Activated CD4-positive, alpha-beta T cell treated with anti-CD3 and anti-CD28 coated beads, Interleukin-10, Interleukin-2, amounts not matched to agents 100 ng/mL and 50 ng/mL, durations not matched to agents 16 hours and 8 hours (primary cell): ENCODE measurements around the gene B4GALNT3.

ENCODE experiments used
- DNase-seq: peaks from one replicate; pipeline ENCODE4 v3.0.0-alpha.2; 2020

B4GALNT3 gene

DNA sequence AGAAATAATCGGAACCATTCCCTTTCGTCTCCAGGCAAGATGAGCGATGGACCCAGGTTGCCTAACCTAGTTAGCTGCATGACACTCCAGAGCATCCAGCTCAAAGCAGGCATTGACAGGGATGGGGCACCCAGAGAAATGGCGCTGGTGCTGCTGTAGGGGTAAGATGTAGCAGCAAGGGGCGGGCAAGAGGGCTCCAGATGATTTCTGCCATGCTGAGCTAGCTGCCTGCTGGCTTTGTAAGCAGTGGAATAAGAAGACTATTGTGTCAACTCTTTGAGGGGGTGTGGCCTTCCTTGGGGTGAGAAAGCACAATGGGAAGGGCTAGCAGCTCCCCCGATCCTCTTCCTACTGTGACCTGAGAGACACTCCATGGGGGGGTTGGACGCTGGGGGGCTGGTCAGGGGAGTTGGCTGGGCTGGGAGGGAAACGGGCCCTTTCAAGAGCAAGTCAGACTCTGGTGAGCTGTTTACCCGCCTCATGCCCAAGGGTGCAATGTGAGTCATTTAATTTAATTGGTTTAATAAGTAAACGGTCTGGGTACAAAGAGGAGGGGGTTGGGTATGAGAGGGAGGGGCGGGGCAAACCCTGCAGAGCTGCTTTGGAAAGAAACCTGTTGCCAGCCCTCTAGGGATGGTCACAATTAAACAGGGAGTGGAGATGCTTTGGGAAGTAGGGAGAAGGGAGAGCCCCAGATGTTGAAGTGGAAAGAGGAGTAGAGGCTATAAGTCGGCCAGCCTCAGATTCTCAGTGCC lies 50.5 kb downstream of the B4GALNT3 start:
- DNase-seq: no peak

DNA sequence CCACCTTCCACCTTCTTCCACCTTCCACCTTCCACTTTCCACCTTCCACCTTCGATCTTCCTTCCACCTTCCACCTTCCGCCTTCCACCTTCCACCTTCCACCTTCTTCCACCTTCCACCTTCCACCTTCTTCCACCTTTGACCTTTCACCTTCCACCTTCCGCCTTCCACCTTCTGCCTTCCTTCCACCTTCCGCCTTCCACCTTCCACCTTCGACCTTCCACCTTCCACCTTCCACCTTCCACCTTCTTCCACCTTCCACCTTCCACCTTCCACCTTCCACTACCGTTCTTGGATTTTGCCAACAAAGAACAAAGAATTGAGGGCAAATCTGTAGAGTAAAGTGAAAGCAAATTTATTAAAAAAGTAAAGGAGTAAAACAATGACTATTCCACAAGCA lies 53.2 kb downstream of the B4GALNT3 start:
- no peak for DNase-seq

- no peak for DNase-seq
Measured at GRCh38 chr12:513446-513845, 53.7 kb downstream of the B4GALNT3 start.

DNA sequence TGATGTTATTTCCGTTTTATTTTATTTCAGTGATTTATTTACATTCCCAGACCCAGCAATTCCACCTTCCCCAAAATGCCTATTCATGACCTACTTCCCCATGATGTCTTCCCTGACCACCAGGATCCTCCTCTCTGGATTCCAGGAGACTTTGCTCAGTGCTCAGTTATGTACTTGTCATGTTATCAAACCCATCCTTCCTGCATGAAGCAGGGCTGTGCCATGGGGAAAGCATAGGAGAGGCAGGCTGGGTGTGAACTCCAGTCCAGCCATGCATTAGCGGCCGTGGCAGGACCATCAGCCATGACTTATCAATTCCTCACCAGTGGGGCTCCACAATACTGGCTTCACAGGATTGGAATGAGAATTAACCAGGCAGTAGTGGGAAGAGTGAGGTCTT lies 57.8 kb downstream of the B4GALNT3 start:
- no peak for DNase-seq

DNA sequence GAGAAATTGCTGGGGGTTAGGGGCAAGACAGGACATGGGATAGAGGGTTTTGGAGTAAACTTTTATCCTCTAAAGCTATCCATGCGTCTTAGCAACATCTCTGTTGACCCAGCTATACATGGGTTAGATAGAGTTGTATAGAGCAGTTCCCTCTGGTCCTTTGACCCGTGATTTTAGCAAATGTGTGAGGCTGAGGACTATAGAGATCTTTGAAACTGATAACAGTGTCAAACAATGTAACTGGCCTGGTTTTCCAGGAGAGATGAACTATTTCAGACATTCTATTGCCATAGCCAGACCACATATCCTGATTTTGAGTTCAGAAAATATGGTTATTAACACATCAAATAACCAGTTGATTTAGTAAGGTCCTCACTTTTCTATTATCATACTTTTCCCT lies 60.4 kb downstream of the B4GALNT3 start:
- DNase-seq: no peak

DNA sequence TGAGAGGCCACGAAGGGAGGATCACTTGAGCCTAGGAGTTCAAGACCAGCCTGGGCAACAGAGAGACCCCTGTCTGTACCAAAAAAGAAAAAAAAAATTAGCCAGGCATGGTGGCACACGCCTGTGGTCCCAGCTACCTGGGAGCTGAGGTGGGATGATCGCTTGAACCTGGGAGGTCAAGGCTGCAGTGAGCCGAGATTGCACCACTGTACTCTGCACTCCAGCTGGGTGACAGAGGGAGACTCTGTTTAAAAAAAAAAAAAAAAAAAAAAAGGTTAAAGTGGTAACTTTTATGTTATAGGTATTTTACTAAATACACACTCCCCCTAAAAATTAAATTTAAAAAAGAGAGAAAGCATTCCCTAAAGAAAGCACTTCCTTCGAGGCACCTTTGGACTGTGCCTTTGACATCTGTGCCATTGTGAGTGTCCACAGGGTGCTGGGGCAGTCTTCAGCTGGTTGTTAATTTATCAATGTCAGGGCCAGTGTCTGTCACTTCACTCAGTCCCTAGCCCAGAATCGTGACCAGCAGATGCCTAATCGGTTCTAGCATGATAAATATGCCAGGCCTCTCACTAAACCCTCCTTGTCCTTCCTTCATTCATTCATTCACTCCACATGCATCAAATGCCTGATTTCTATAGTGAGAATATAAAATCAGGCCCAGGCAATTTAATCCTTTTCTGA lies 63.1 kb downstream of the B4GALNT3 start:
- DNase-seq: no peak

DNA sequence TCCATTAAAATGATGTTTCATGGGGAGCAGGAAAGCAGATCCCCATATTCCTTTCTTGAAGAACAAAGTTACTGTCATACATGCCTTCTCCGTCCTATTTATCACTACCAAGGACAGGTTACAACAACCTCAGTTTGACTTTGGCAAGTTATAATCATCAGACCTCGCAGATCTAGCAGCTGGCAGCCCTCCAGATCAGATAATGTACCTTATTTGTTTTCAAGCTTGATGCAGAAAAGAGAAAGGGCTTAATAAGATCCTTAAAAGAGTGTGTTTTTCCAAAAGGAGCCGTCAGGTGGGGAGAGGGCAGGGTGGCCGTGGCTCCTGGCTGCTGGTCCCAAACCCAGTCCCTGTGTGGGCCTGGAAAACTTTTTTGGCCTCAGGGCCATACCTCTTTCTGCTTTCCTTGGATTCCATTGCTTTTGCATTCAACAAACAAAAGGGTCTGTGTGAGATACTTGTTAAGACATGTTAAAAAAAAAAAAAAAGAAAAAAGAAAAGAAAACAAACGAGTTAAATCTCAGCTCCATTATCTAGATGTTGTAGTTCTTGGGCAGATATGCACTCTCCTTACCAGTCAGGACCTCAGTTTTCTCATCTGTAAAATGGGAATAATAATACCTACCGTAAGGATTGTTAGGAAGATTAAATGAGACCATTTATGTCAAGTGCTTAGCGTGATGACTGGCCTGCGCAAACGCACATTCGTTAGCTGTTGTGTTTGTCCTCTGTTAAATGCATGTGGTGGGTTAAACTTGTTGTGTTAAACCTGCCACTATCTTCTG lies 64.6 kb downstream of the B4GALNT3 start:
- no peak for DNase-seq

- no peak for DNase-seq
Measured at GRCh38 chr12:526089-526488, 66.3 kb downstream of the B4GALNT3 start.

GRCh38 chr12:527241-527640 lies 67.5 kb downstream of the B4GALNT3 start:
- DNase-seq: no peak

DNA sequence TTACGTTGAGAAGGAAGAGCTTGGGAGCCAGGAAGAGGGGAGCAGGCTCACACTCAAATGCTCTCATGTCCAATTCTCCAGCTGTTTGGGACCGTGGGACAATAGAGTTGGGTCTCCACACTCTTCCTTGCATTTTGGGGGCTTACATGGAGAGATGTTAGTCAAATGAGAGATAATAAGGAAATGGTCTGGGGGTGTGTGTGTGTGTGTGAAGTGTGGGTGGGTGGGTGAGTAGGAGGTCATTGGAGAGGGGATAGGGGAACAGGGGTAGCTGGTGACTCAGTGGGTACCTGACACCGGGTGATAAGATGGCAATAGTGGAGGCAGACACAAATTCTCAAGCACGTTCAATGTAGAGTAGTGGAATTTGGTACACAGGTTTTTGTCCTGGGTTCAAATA lies 68.0 kb downstream of the B4GALNT3 start:
- no peak for DNase-seq

DNA sequence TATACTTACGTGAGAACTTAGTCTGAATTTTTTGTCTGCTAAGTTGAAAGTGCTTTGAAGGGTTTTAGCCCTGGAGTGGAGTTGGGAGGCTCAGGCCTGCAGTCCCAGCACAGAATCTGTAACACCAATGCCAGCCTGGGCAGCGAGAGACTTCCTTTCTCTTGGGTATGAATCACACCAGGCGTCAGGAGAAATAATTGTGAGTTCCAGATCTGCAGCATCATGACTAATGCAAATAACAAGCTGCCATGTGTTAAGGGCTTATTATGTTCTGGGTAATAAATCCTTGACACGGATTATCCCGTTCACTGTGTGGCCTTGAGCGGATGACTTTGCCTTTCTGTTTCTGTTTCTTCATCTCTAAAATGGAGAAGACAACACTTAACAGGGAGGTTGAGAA lies 70.6 kb downstream of the B4GALNT3 start:
- DNase-seq: no peak

DNA sequence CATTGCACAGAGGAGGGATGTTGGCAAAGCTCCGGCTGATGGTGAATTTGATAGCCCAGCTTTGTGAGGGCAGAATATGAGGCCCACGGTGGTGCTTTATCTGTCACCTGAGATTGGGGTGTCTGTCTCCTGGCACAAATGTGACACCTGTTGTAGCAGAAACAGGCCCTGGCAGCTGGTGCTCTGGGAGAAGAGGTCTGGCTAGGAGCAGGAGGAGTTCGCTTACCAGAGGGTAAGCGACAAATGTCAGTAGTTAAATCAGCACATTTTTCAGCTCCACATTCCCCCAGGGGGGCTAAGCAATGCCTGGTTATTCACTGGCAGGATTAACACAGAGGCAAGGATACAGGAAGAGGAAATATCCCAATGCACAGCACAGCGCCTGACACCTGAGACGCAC lies 71.1 kb downstream of the B4GALNT3 start:
- no peak for DNase-seq

- no peak for DNase-seq
Measured at GRCh38 chr12:531951-532585, 72.3 kb downstream of the B4GALNT3 start.

- DNase-seq: no peak
Measured at GRCh38 chr12:532908-533565, 73.3 kb downstream of the B4GALNT3 start.

DNA sequence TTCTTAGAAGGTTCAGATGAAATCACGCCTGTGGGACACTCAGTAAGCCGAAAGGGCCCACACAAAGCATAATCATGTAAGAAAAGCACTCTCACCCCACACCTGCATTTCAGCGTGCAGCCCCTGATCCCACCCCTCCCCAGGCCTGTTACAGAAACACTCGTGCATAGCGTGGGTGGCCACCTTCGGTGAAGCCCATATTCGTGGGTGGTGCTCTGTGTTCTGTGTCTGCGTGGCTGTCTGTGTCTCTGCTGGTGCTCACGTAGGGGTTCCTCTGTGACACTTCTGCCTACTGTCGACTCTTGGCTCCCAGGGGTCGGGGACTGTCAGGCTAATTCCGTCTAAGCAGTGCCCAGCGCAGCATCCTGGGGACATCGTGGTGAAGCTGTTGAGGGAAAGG lies 74.0 kb downstream of the B4GALNT3 start:
- DNase-seq: no peak

DNA sequence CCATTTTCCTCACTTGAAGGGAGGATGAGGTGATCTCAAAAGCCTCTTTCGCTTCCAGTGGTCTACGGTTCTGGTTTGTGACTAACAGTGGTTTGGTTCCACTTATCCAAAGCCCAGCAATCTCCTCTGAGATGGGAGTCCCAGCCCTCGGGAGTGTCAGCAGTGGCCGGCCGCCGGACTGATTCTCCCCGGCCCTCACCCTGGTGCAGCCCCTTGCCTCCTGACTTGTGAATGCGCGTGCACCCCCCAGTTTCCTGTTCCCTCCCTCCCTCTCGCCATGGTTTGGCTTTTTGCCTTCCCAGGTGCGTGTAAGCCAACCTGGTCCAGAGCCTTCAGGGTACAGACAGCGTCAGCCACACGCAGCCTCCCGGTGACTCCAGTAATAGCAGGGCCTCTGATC lies 74.5 kb downstream of the B4GALNT3 start:
- DNase-seq: no peak

DNA sequence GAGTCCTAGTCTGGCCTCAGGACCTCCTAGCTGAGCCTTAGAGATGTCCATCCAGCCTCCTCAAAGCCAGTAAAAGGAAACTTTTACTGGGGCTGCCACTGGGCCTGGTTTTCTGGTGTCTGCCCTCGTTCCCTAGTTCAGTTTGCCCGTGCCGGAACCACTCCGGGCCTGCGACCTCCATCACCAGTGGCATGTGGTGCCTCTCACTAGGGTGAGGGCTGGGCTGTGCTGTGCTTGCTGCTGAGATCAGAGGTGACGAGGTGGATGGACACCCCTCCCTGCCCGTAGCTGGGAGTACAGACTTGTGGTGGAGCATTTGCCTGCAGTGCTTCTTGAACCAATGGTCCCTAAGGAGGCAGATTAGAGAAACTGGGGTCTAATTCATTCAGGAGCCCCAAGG lies 75.7 kb downstream of the B4GALNT3 start:
- no peak for DNase-seq

DNA sequence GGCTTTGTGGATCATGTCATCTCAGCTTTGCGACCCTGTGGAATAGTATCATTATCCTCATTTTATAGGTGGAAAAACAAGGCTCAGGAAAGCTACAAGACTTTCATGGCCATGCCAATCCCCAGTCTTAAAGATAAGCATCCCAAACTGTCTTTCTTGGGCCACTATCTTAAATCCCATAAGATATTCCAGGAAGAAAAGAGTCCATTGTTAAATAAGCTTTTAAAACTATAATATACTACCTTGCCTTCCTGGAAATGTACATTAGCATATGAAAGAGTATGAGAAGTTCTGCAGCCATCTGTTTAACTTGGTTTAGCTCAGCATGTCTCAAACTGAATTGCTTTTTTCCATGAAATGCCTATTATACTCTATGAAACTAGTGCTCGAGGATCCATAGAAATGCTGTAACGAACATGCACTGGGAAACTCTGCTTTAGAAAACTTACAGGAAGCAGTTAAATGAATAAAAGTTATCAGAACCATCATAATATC lies 77.1 kb downstream of the B4GALNT3 start:
- no peak for DNase-seq

- no peak for DNase-seq
Measured at GRCh38 chr12:537772-538171, 78.0 kb downstream of the B4GALNT3 start.

- DNase-seq: peak; percentile 14
Measured at GRCh38 chr12:538731-539539, 79.2 kb downstream of the B4GALNT3 start.

DNA sequence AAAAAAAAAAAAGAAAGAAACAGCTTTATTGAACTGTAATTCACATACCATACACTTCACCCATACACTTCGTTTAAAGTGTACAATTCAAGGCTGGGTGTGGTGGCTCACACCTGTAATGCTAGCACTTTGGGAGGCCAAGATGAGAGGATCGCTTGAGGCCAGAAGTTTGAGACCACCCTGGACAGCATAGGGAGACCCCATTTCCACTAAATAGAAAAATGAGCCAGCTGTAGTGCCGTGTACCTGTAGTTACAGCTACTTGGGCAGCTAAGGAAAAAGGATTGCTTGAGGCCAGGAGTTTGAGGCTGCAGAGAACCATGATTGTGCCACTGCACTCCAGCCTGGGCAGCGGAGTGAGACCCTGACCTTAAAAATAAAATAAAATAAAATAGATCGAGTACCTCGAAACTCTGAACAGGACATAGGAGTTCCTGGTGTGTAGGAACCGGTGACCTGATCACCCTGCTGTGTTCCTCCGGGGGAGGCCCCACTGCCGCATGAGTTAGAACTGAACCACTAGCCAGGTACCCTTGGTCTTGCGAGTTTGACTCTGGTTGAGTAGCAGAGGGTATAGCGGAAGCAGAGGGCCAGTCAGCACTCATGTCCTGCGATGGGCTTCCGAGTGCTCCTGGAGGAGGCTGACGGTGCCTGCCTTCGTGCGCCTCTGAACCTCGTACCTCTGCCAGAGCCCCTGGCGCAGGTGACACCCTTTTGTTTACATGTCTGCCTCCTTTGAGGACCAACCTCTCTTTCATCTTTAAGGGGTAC lies 80.0 kb downstream of the B4GALNT3 start:
- DNase-seq: no peak
